DMS53 treated with DMSO at 0.1 percent for 48 hours (cell line): Measurements from ENCODE around the gene PYM1.
"Not testable (repeated sequence)": the region's sequence is repeated elsewhere in the genome, so short reads cannot be mapped to it uniquely, and the experiment has no call there.

Source experiments
- DNase-seq: peaks from one replicate; lab custom pipeline; 2025; ENCODE audit not compliant: unreplicated experiment; lab: John Stamatoyannopoulos, UW

Gene PYM1

GRCh38 chr12:55940065-55940732, 12.5 kb upstream of the PYM1 start:
- DNase-seq = peak; percentile 76

DNA sequence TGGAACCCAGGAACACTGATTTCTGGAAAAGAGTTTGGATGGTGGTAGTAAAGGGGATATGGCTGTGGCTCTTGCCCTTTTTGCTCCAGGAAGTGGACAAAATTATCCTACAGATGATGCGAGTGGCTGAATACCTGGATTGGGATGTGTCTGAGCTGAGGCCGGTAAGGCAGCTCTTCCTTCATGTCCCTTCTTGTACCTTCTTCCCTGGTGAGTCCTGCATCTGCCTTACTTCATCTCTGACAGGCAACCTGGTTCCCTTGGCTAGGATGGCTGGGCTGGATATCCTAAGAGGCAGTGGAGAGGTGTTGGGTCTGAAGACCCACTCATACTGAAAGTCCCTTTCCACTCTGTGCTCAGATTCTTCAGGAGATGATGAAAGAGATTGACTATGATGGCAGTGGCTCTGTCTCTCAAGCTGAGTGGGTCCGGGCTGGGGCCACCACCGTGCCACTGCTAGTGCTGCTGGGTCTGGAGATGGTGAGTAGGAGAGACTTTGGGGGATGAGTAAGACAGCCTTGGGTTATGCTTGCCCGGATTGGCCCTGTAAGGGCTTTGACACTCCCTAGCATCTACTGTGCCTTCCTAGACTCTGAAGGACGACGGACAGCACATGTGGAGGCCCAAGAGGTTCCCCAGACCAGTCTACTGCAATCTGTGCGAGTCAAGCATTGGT, 11.3 kb upstream of the PYM1 start:
- DNase-seq = no peak

- DNase-seq = no peak
Measured at GRCh38 chr12:55937981-55938380, 10.3 kb upstream of the PYM1 start.

DNA sequence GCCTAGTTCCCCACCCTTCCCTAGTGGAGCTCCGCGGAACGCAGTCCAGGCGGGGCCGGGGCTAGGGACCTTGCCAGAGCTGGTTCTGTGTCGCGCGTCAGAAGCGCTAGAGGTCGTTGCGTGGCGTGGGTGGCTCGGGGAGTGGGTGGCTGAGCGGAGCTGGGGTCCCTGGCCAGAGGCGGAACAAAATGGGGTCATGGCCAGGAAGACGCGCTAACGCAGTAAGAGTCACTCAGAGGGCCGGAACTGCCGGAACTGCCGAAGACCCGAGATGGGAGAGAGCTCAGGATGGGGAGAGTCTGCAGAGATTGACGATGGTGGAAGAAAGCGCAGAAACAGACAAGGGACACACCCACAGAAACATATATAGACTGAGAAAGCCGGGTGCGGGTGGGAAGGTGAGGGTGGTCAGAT, 8.1 kb upstream of the PYM1 start:
- DNase-seq = no peak

DNA sequence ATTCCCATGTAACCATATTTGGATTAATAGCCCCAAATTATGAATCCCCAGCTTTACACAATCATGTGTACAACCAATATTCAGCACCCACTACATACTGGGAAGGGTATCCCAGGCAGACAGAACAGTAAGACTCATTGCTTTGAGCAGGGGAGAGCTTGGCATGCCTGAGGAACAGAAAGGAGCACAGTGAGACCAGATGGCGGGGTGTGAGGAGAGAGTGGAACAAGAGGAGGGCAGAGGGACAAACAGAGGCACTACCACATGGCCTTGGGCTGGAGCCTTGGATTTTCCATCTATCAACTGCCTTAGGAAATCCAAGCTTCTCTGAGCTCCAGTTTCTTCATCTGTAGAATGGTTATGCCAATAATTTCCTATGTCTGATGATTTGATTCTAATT, 7.1 kb upstream of the PYM1 start:
- DNase-seq = no peak

DNA sequence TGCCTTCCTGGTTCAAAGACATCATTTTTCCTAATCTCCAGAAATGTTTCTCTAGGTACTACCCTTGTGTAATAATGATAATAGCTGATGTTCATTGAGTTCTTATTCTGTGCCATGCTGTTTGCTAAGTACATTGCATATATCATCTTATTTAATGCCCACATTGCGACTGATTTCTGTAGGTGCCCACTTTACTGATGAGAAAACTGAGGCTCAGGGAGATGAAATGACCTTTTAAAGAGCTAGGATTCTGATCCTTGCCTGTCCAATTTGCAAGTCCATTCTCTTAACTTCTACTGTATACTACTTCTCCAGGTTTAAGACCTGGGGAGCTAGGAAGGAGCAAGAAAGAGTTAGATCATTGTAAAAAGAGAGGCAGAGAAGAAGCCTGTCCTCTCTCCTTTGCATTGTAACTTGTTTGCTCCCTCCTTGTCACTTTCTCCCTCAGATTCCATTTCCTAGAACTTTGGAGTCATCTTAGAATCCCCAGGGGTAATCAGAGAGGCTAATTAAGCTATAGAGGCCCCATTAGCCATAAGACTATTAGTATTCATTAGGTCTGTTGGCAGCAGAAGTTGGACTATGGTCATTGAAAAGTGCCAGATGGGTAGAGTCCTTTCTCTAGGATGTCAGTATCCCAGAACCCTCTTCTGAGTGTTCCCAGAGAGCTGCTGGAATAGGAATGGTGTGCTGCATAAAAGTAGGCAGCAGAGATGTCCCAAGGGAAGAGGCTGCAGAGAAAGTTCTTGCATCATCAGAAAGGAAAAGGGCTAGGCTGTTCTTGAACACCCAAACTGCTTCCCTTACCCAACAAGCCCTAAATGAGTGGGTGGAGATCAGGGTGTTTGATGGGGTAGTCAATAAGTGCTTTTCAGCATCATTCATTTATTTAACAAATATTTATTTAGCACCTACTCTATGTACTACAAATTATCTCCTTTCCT, 6.4 kb upstream of the PYM1 start:
- no peak for DNase-seq

- no peak for DNase-seq
Measured at GRCh38 chr12:55933169-55933798, 5.6 kb upstream of the PYM1 start.

- no peak for DNase-seq
Measured at GRCh38 chr12:55932551-55932910, 4.8 kb upstream of the PYM1 start.

DNA sequence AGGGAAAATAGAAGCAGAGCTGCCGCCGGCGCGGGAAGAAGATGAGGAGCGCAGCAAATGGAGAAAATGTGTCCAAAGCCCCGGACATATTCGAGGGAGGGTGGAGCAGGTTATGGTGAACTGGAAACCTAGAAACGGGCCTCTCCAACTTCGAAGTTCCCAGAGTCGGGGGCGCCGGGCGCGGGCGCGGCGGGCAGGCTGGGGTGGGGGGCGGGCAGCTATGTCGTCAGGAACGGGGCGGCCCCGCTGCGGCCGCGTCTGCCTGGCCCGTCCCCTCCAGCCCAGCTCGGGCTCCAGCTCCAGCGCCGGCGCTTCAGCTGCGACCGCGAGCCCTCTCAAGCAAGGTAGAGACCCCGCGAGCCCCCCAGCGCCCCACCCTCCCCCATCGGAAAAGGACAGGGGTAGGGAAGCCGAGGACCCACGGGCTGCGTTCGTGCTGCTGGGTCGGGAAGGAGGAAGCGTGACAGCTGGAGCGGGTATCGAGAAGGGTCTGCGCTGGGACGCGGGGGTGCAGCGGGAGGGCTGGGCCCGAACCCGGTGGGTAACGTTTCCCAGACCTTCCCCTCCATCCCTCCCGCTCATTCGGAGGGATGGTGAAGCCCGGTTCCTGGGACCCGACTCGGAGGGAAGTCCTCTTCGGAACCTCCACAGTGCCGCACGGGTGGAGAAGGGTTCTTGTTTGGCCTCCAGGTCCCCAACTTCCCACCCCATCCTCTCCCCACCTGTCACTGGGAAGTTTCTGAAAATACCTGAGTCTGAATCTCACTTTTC, 4.3 kb upstream of the PYM1 start:
- DNase-seq = no peak

- no peak for DNase-seq
Measured at GRCh38 chr12:55931317-55931779, 3.7 kb upstream of the PYM1 start.

DNA sequence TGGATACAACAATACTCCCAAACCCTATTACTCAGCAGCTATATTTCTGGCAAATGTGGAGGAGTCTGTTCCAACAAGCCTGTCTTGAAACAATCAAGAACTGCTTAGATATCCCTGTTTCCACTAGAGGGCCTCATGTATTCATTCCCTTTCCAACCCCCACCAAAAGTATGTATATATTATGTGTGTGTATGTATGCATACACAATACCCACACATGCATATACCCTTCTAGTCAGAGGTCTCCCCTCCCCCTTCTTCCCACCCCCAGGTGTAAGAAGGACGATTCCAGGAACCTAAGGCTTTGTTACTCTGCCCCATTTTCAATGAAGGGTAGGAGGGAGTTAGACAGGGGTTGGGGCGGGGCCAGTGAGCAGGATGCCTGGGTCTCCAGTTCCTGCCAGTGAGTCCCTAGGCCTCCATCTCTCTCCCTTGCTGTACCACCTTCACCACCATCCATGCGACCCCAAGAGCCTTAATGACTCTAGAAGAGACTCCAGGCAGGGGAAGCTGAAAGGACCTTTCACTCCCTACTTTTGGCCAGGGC, 3.1 kb upstream of the PYM1 start, which contains the start of gene DGKA:
DGKA (plus strand) TSS at position 392 of the 546 bp plus-strand sequence. CDS start 5,342 bp downstream, outside the sequence.
- peak; percentile 77 for DNase-seq

DNA sequence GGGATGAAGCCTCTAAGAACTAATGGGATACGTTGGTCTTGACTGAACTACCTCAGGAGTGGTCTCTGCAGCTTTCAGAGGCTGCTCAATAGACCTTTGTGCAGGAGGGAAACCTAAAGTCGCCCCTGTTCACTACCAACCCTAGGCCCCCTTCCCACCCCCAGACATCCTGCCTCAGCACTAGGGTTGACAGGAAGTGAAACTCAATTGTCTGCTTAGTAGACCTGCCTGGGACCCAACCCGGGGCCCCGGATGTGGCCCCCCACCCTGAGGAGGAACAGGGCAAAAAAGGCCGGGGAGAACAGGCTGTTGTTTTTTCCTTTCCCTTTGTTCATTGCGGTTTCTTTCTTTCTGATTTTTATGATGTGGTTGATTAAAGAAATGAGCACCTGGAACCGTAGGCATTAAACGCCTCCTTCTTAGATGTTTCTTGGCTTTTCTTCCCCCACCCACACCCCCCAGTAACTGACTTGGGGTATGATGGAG, 1.7 kb upstream of the PYM1 start:
- DNase-seq = no peak

GRCh38 chr12:55926738-55927587, 731 bp downstream of the PYM1 start:
- DNase-seq = peak; percentile 72

- no peak for DNase-seq
Measured at GRCh38 chr12:55925870-55926737, 1.6 kb downstream of the PYM1 start.

DNA sequence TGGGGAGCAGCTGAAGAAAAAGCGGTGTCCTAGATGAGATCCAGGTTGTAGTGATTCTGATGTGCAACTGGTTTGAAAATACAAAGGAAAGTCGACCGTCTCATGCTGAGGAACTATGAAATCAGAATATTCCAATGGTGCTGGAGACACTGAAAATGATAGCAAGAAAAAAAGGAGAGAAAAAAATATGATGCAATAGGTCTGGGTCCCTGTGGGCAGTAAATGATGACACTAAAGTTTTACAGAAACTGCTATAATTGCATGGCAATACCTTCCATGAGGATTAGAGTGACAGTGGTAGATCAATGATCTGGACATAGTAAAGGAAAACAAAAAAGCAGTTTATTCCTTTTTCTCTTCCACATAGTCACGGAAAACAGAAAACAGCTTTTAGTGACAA, 2.3 kb downstream of the PYM1 start:
- DNase-seq = no peak

- not testable (repeated sequence) for DNase-seq
Measured at GRCh38 chr12:55923648-55924047, 4.0 kb downstream of the PYM1 start.

DNA sequence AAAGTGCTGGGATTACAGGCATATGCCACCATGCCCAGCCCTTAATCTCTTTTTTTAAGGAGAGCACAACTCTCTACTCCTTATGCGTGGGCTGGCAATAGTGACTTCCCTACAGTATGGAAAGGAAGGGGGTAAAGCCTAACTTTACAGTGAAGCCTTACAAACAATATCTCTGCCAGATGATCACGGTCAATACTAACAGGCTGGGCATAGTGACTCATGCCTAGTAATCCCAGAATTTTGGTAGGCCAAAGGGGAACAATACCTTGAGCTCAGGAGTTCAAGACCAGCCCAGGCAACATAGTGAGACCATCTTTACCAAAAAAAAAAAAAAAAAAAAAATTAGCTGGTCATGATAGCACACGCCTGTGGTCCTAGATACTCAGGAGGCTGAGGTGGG, 5.6 kb downstream of the PYM1 start:
- DNase-seq = no peak

- DNase-seq = not testable (repeated sequence)
Measured at GRCh38 chr12:55919032-55919431, 8.7 kb downstream of the PYM1 start.
